Measurements from ENCODE around the gene CLTC.

The CLTC gene

GRCh38 chr17:59626756-59627155, 7.1 kb downstream of the CLTC start:
- Mint-ChIP-seq H3K4me1 (peaks cover 76% of the 10 kb centered on the region), H3K27me3 (no peaks in the 10 kb centered on the region), H3K9me3 (no peaks in the 10 kb centered on the region), H3K36me3 (peaks cover 10% of the 10 kb centered on the region), H3K27ac (no peak overlapping the region), H3K4me3 (no peak overlapping the region)

- no peak overlapping the region for H3K27ac Mint-ChIP-seq
- H3K4me3 Mint-ChIP-seq, result peak overlapping the region; percentile 19
- peaks cover 10% of the 10 kb centered on the region for H3K36me3 Mint-ChIP-seq
Measured at GRCh38 chr17:59627274-59627673, 7.6 kb downstream of the CLTC start.

GRCh38 chr17:59627770-59628171, 8.1 kb downstream of the CLTC start:
- H3K4me1 Mint-ChIP-seq, result peaks cover 71% of the 10 kb centered on the region
- H3K4me3 Mint-ChIP-seq, result peak overlapping the region; percentile 19
- peak overlapping the region; percentile 27 for H3K27ac Mint-ChIP-seq
- no peaks in the 10 kb centered on the region for H3K9me3 Mint-ChIP-seq
- H3K36me3 Mint-ChIP-seq, result peaks cover 10% of the 10 kb centered on the region
- no peaks in the 10 kb centered on the region for H3K27me3 Mint-ChIP-seq

More at GRCh38 chr17:59627274-59627673, 7.6 kb downstream of the CLTC start:
- H3K27me3 Mint-ChIP-seq, result no peaks in the 10 kb centered on the region
- H3K4me1 Mint-ChIP-seq, result peaks cover 71% of the 10 kb centered on the region
- H3K9me3 Mint-ChIP-seq, result no peaks in the 10 kb centered on the region

- peaks cover 10% of the 10 kb centered on the region for H3K36me3 Mint-ChIP-seq
- H3K9me3 Mint-ChIP-seq, result no peaks in the 10 kb centered on the region
- H3K4me1 Mint-ChIP-seq, result peaks cover 73% of the 10 kb centered on the region
- H3K27me3 Mint-ChIP-seq, result no peaks in the 10 kb centered on the region
- H3K27ac Mint-ChIP-seq, result no peak overlapping the region
- no peak overlapping the region for H3K4me3 Mint-ChIP-seq
Measured at GRCh38 chr17:59629174-59629573, 9.5 kb downstream of the CLTC start.

GRCh38 chr17:59631276-59631675, 11.6 kb downstream of the CLTC start:
- H3K36me3 Mint-ChIP-seq, result peaks cover 10% of the 10 kb centered on the region
- peaks cover 77% of the 10 kb centered on the region for H3K4me1 Mint-ChIP-seq
- peak overlapping the region; percentile 59 for H3K4me3 Mint-ChIP-seq
- H3K27ac Mint-ChIP-seq, result no peak overlapping the region
- no peaks in the 10 kb centered on the region for H3K27me3 Mint-ChIP-seq
- no peaks in the 10 kb centered on the region for H3K9me3 Mint-ChIP-seq

GRCh38 chr17:59632398-59632797, 12.7 kb downstream of the CLTC start:
- H3K4me3 Mint-ChIP-seq, result no peak overlapping the region
- H3K9me3 Mint-ChIP-seq, result no peaks in the 10 kb centered on the region
- peaks cover 73% of the 10 kb centered on the region for H3K4me1 Mint-ChIP-seq
- no peak overlapping the region for H3K27ac Mint-ChIP-seq
- H3K27me3 Mint-ChIP-seq, result no peaks in the 10 kb centered on the region
- peaks cover 10% of the 10 kb centered on the region for H3K36me3 Mint-ChIP-seq

GRCh38 chr17:59633658-59634359, 14.1 kb downstream of the CLTC start:
- H3K4me1 Mint-ChIP-seq, result peaks cover 69% of the 10 kb centered on the region
- no peaks in the 10 kb centered on the region for H3K27me3 Mint-ChIP-seq
- no peaks in the 10 kb centered on the region for H3K9me3 Mint-ChIP-seq
- H3K4me3 Mint-ChIP-seq, result no peak overlapping the region
- H3K36me3 Mint-ChIP-seq, result peaks cover 6% of the 10 kb centered on the region
- H3K27ac Mint-ChIP-seq, result peak overlapping the region; percentile 70

GRCh38 chr17:59634632-59635541, 15.2 kb downstream of the CLTC start:
- H3K36me3 Mint-ChIP-seq, result peaks cover 4% of the 10 kb centered on the region
- H3K27ac Mint-ChIP-seq, result no peak overlapping the region
- no peak overlapping the region for H3K4me3 Mint-ChIP-seq
- H3K27me3 Mint-ChIP-seq, result no peaks in the 10 kb centered on the region
- no peaks in the 10 kb centered on the region for H3K9me3 Mint-ChIP-seq
- peaks cover 66% of the 10 kb centered on the region for H3K4me1 Mint-ChIP-seq

GRCh38 chr17:59637611-59638310, 18.1 kb downstream of the CLTC start:
- Mint-ChIP-seq H3K27ac (no peak overlapping the region), H3K36me3 (no peaks in the 10 kb centered on the region), H3K4me1 (peaks cover 67% of the 10 kb centered on the region), H3K4me3 (no peak overlapping the region), H3K27me3 (no peaks in the 10 kb centered on the region), H3K9me3 (no peaks in the 10 kb centered on the region)

- H3K4me1 Mint-ChIP-seq, result peaks cover 67% of the 10 kb centered on the region
- no peak overlapping the region for H3K4me3 Mint-ChIP-seq
- no peaks in the 10 kb centered on the region for H3K9me3 Mint-ChIP-seq
- H3K36me3 Mint-ChIP-seq, result no peaks in the 10 kb centered on the region
- H3K27me3 Mint-ChIP-seq, result no peaks in the 10 kb centered on the region
- no peak overlapping the region for H3K27ac Mint-ChIP-seq
Measured at GRCh38 chr17:59638553-59638952, 18.9 kb downstream of the CLTC start.

- no peaks in the 10 kb centered on the region for H3K27me3 Mint-ChIP-seq
- H3K9me3 Mint-ChIP-seq, result no peaks in the 10 kb centered on the region
- H3K4me1 Mint-ChIP-seq, result peaks cover 57% of the 10 kb centered on the region
- H3K4me3 Mint-ChIP-seq, result peak overlapping the region; percentile 74
- peak overlapping the region; percentile 10 for H3K27ac Mint-ChIP-seq
- H3K36me3 Mint-ChIP-seq, result peaks cover 3% of the 10 kb centered on the region
Measured at GRCh38 chr17:59641799-59642484, 22.2 kb downstream of the CLTC start.

GRCh38 chr17:59642565-59642964, 22.9 kb downstream of the CLTC start:
- Mint-ChIP-seq H3K4me3 (peak overlapping the region; percentile 74), H3K27me3 (no peaks in the 10 kb centered on the region), H3K27ac (peak overlapping the region; percentile 69), H3K9me3 (no peaks in the 10 kb centered on the region), H3K36me3 (peaks cover 6% of the 10 kb centered on the region), H3K4me1 (peaks cover 60% of the 10 kb centered on the region)

GRCh38 chr17:59643159-59644140, 23.8 kb downstream of the CLTC start:
- no peak overlapping the region for H3K4me3 Mint-ChIP-seq

GRCh38 chr17:59647288-59647687, 27.6 kb downstream of the CLTC start:
- no peaks in the 10 kb centered on the region for H3K9me3 Mint-ChIP-seq
- H3K36me3 Mint-ChIP-seq, result peaks cover 23% of the 10 kb centered on the region
- H3K27me3 Mint-ChIP-seq, result no peaks in the 10 kb centered on the region
- H3K27ac Mint-ChIP-seq, result no peak overlapping the region
- H3K4me1 Mint-ChIP-seq, result peaks cover 69% of the 10 kb centered on the region
- H3K4me3 Mint-ChIP-seq, result no peak overlapping the region

More at GRCh38 chr17:59643159-59644140, 23.8 kb downstream of the CLTC start:
- Mint-ChIP-seq H3K36me3 (peaks cover 10% of the 10 kb centered on the region), H3K4me1 (peaks cover 61% of the 10 kb centered on the region), H3K27me3 (no peaks in the 10 kb centered on the region), H3K27ac (peak overlapping the region; percentile 69), H3K9me3 (no peaks in the 10 kb centered on the region)
